HG03442 (cell line): ENCODE data around the gene ULK4.
"Not testable (repeated sequence)": the region's sequence is repeated elsewhere in the genome, so short reads cannot be mapped to it uniquely, and the experiment has no call there.

ENCODE experiments used
- ATAC-seq: cut with Tn5 transposase; IDR thresholded peaks from one replicate; pipeline ENCODE4 v1.9.1; 2021; ENCODE audit warnings: mild to moderate bottlenecking, moderate library complexity; ENCODE audit not compliant: unreplicated experiment

Gene ULK4

DNA sequence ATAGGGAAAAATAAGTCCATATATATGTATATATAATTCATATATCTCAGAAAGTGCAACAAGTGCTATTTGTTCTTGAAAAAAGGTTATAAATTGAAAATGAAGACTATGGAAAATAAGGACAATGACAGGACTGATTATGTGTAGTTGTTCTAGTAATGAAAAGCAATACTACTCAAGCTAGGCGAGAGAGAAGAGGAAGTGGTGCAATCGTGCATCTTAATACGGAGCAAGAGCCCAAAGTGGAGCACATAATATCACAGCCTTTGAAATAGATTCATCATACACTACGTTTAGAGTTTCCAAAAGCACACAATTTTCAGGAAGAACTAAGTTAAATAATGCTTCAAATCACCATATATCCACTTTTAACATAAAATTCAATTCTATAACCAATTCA is 87.9 kb downstream of the ULK4 start:
- no peak for ATAC-seq

GRCh38 chr3:41872157-41872556 is 89.7 kb downstream of the ULK4 start:
- no peak for ATAC-seq

GRCh38 chr3:41867533-41867932 is 94.4 kb downstream of the ULK4 start:
- no peak for ATAC-seq

DNA sequence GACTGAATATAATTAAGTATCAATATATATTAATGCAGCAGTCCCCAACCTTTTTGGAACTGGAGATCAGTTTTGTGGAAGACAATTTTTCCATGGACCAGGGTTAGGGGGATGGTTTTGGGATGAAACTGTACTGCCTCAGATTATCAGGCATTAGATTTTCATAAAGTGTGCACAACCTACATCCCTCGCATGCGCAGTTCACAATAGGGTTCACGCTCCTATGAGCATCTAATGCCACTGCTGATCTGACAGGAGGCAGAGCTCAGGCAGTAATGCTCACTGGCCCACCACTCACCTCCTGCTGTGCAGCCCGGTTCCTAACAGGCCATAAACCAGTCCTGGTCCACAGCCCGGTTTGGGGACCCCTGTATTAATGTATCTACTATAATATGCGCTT is 95.6 kb downstream of the ULK4 start:
- no peak for ATAC-seq

DNA sequence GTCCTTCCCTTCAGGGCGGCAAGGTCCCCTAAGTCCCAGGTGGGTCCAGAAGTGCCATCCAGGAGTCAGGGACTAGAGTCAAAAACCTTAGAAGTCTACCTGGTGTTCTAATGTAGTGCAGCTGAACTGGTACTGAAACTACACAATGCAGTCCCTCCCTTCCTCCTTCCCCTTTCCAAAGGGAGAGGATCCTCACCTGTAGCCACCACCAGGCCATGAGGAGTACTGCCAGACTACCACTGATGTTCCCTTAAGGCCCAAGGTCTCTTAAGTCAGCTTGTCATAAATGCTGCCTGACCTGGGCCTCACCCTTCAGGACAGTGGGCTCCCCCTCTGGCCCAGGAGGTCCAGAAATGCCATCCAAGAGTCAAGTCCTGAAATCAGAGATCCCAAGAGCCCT is 98.9 kb downstream of the ULK4 start:
- ATAC-seq: no peak

GRCh38 chr3:41860489-41860888 is 101.4 kb downstream of the ULK4 start:
- ATAC-seq: not testable (repeated sequence)

GRCh38 chr3:41854956-41855355 is 106.9 kb downstream of the ULK4 start:
- ATAC-seq: no peak

- ATAC-seq: no peak
Observed at GRCh38 chr3:41853540-41854196, 108.2 kb downstream of the ULK4 start.

DNA sequence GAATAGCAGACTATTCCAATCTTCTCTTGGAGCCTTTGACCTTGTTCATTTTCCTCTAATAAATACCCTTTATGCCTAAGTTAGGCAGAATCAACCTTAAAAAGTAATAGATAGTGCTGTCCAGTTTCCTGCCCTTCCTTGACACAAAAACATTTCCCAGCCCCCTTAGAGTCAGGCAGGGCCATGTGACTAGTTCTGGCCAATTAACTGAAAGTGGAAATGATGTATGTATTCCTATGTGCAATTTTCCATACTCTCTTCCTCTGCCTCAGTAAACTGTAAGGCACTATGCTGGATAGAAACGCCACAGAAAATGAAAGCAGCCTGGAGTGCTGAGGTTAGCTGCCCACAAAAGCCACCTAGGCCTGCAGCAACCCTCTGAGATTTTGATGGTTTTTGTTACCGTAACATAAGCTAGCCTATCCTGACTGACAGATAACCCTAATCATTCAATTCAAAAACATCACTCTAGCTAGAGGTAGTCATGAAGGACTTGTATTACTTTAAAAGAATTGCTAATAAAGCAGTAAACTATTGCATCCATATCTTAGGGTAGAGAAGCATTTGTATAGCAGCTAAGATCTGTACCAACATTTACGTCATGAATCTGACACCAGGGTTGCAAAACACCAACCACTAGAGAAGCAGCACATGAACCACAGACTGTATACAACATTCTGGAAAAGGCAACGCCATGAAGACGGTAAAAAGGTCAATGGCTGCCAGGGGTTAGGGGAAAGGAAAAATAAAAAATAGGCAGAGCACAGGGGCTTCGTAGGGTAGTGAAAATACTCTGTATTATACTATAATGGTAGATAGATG is 112.9 kb downstream of the ULK4 start:
- no peak for ATAC-seq

DNA sequence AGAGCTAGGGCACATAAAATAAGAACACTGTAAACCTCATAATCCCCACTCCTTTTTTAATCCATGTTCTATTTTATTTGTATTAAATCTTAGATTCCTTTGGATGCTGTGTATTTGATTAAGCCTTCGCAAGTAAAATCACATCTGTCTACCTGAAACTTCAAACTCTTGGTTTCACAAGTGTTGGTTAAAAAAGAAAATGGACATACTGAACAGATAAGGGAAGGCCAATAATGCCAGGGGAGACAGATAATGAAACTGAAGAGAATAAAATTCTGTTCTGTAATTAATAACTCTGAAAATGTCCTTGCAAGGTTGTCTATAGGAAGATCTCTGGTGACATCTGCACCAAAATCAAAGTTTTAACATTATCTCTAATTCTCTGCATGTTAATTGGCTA is 114.2 kb downstream of the ULK4 start:
- no peak for ATAC-seq

DNA sequence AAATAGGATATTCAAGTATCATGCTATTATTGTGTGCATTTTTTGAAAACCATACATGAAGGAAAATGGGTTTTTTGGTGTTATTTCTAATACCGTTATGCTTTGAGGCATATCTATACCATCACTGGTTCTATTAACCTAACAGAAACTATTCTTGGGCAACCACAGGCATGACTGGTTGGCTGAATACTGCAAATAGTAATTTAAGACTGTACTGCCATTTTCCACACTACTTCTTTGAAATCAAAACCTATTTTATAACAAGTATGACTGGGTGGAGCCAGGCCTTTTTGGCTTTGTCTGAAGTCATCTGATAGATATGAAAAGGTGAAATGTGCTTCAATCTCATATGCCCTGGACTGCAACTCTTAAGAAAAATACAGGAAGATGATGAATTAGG is 115.1 kb downstream of the ULK4 start:
- ATAC-seq: peak; percentile 67

DNA sequence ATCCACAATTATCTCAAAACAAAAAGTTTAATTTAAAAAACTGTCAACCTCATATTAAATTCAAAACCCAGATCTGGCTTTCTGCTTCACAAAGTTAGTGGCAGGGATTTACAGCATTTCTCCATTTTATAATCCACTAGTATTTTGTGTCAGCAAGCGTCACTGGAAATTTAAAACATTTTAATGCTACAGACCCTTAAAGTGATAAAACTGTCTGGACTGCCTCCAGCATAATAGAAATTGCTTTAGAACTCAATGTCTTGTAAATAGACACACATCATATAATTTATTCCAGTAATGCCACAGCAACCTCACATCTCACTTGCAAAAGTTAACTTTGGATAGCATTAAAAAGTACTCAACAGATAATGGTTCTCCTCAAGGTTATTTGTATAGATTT is 116.1 kb downstream of the ULK4 start:
- no peak for ATAC-seq

GRCh38 chr3:41844256-41844655 is 117.6 kb downstream of the ULK4 start:
- not testable (repeated sequence) for ATAC-seq

DNA sequence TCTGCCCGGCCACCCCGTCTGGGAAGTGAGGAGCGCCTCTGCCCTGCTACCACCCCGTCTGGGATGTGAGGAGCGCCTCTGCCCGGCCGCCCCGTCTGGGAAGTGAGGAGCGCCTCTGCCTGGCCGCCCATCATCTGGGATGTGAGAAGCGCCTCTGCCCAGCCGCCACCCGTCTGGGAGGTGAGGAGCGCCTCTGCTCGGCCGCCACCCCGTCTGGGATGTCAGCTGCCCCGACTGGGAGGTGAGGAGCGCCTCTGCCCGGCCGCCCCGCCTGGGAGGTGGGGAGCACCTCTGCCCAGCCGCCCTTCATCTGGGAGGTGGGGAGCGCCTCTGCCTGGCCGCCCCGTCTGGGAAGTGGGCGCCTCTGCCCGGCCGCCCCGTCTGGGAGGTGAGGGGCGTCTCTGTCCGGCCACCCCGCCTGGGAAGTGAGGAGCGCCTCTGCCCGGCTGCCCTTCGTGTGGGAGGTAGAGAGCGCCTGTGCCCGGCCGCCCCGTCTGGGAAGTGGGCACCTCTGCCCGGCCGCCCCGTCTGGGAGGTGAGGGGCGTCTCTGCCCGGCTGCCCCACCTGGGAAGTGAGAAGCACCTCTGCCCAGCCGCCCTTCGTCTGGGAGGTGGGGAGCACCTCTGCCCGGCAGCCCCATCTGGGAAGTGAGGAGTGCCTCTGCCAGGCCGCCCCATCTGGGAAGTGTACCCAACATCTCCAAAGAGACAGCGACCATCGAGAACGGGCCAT is 120.8 kb downstream of the ULK4 start:
- ATAC-seq: not testable (repeated sequence)

GRCh38 chr3:41836360-41837134 is 125.4 kb downstream of the ULK4 start:
- ATAC-seq: peak; percentile 83

DNA sequence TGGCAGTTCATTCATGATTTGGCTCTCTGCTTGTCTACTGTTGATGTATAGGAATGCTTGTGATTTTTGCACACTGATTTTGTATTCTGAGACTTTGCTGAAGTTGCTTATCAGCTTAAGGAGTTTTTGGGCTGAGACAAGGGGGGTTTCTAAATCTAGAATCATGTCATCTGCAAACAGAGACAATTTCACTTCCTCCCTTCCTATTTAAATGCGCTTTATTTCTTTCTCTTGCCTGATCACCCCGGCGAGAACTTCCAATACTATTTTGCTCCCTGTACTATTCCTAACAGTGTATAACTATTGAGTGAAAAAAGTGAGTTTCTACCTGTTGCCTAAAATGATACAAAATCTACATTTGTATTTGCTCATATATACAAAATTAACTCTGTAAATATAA is 128.3 kb downstream of the ULK4 start:
- no peak for ATAC-seq

DNA sequence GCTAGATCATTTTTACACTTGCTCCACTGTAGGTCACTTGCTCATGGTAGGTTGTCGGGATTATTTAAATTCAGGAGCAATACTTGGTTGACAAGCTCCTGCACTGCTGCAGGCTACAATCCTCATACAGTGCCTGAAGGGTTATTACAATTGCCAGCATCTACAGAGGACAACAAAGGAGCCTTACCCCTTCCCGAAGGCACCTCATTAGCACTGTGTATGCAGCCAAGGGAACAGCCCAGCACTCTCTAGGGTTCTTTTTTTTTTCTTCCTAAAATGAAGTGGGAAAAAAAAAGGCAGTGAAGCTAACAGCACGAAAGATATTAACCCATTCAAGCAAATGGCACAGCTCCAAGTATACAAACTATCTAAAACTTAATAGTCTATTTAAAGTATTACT is 142.7 kb downstream of the ULK4 start:
- ATAC-seq: no peak

- ATAC-seq: no peak
Observed at GRCh38 chr3:41808618-41809017, 153.3 kb downstream of the ULK4 start.

GRCh38 chr3:41808152-41808551 is 153.8 kb downstream of the ULK4 start:
- ATAC-seq: no peak

- ATAC-seq: no peak
Observed at GRCh38 chr3:41794748-41795589, 166.9 kb downstream of the ULK4 start.
